ENCODE data around the gene HSD11B1L.

The HSD11B1L gene

DNA sequence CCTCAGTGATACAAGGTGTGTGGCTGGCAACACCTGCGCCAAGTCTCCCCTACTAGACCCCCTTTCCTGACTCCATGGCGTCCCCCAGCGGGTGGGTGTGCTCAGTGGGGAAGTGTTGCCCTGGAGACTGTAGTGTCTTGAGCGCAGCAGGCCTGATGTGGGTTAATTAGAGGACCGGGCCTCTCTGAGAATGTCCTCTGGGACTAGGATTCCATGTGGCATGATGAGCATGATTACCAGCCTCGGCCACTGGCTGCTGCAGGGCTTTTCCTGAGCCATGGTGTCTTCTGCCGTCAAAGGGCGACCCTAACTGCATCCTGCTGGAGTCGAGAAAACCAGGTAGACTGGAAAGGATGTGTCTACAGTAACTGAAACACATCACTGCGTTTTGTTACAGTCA is 28.6 kb upstream of the HSD11B1L start:
- TF ChIP-seq, protein P1, sequence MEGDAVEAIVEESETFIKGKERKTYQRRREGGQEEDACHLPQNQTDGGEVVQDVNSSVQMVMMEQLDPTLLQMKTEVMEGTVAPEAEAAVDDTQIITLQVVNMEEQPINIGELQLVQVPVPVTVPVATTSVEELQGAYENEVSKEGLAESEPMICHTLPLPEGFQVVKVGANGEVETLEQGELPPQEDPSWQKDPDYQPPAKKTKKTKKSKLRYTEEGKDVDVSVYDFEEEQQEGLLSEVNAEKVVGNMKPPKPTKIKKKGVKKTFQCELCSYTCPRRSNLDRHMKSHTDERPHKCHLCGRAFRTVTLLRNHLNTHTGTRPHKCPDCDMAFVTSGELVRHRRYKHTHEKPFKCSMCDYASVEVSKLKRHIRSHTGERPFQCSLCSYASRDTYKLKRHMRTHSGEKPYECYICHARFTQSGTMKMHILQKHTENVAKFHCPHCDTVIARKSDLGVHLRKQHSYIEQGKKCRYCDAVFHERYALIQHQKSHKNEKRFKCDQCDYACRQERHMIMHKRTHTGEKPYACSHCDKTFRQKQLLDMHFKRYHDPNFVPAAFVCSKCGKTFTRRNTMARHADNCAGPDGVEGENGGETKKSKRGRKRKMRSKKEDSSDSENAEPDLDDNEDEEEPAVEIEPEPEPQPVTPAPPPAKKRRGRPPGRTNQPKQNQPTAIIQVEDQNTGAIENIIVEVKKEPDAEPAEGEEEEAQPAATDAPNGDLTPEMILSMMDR (IDR thresholded peaks at IDR 0.05; ENCODE audit: low read depth, low read length), result no peak
- no peak overlapping the region for H3K4me3 ChIP-seq (ENCODE audit: low read depth, low read length)

DNA sequence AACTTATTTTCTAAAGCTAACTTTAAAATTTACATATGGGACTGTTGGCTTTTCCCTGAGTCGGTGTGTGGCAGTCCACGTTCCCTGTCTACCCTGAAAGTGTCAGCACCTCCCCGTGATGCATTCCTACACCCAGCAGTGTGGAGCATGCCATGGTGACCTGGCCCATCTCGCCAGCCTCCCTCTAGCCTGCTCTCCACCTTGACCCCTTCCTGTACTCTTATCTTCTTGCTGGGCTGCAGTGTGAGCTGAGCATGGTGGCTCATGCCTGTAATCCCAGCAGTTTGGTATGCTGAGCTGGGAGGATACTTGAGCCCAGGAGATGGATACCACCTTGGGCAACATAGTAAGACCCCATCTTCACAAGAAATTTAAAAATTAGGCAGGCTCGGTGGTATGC is 25.9 kb upstream of the HSD11B1L start:
- TF ChIP-seq, protein P1 (IDR thresholded peaks at IDR 0.05; ENCODE audit: low read depth, low read length), result no peak

DNA sequence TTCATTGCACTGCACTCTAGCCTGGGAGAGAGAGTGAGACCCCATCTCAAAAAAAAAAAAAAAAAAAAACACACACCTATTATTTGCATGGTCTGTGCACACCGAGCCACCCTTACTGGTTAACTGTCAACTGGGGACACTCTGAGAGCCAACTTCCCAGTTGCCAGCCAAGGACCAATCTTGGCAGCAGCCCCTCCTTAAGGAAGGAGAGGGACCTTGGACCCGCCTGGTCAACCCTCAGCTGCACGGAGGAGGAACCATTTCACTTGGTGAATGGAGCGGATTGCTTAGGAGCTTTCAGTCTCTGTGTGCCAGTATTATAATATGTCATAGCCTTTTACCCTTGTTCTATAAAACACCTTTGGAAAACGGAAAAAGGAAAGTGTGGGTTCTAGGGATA is 25.4 kb upstream of the HSD11B1L start:
- no peak overlapping the region for H3K4me3 ChIP-seq (ENCODE audit: low read depth, low read length)
- TF ChIP-seq, protein P1 (IDR thresholded peaks at IDR 0.05; ENCODE audit: low read depth, low read length), result no peak

More for the DNA sequence above, 25.9 kb upstream of the HSD11B1L start:
- no peak overlapping the region for H3K4me3 ChIP-seq (ENCODE audit: low read depth, low read length)

DNA sequence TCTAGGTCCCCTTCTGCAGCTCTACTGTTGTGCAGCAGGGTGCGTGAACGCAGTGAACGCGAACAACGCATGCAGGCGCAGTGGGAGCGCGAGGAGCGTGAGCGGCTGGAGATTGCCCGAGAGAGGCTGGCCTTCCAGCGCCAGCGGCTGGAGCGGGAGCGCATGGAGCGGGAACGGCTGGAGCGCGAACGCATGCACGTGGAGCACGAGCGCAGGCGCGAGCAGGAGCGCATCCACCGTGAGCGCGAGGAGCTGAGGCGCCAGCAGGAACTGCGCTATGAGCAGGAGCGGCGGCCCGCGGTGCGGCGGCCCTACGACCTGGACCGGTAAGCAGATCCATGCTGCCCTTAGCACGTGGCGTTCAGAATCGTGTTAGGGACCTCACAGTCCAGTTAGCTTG is 19.3 kb upstream of the HSD11B1L start:
- TF ChIP-seq, protein P1 (IDR thresholded peaks at IDR 0.05; ENCODE audit: low read depth, low read length), result no peak
- H3K4me3 ChIP-seq (ENCODE audit: low read depth, low read length), result no peak overlapping the region

DNA sequence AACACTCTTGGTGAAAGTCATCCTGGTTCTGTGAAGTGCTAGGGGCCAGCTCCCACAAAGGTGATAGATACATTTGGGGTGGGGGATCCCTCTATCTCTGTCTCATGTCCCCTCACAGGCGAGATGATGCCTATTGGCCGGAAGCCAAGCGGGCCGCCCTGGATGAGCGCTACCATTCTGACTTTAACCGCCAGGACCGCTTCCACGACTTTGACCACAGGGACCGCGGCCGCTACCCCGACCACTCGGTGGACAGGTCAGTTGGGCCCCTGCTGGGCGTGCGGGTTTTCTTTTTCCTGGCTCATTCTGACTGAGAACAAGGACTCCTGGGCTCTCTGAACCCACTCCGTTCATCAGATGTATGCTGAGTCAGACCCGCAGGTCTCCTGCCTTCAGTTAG is 16.9 kb upstream of the HSD11B1L start:
- H3K4me3 ChIP-seq (ENCODE audit: low read depth, low read length), result no peak overlapping the region
- TF ChIP-seq, protein P1 (IDR thresholded peaks at IDR 0.05; ENCODE audit: low read depth, low read length), result no peak

DNA sequence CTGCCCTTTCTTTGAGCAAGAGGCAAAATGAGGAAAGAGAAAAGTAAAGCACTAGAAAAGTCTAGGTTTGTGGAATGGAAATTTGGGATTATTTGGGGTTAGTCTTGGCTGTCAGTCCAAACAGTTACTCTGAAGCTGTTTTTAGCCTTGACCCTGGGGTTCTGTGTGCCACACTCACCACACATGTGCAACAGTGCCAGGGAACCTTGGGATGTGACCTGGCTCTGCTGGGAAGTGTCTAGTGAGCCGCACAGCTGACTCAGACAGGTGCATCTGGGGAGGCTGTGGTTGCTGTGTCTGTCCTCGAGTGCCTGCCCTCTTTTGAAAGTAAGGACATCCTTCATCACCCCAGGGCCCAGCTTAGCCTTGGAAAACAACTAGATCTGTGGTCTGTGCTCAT is 16.3 kb upstream of the HSD11B1L start:
- TF ChIP-seq, protein P1 (IDR thresholded peaks at IDR 0.05; ENCODE audit: low read depth, low read length), result no peak
- no peak overlapping the region for H3K4me3 ChIP-seq (ENCODE audit: low read depth, low read length)

DNA sequence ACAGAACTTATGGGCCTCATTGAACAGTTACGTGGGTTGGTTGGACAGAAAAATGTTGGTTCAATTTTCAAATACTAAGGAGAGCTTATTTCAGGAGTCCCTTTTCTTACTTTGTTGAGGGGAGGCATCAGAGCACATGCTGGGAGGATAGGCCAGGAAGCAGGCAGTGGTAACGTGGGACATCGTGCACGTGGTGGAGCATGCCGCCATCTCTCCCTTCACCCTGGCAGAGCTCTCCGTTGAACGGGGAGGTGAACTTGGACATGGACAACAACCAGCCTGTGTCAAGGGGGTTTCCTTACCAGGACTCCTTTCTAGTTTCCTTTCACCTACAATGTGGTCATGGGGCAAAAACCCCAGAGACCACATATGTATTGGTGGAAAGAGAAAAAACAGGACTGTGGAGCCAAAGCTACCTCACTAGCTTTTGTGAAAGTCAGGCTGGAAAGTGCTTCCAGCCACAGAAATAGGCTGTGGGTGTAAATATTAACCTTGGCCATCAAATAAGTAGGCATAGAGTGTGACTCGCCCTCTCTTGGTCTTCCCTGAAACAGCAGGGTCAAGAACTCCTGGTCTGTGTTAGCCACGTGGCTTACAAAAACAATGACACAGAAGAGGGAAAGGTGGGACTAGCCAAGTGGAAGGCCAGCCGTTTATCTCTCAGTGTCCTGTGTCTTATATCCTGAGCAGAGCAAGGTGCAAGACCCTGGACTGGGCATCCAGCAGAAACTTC is 14.9 kb upstream of the HSD11B1L start:
- TF ChIP-seq, protein P1 (IDR thresholded peaks at IDR 0.05; ENCODE audit: low read depth, low read length), result no peak

More for the DNA sequence above, 14.9 kb upstream of the HSD11B1L start:
- H3K4me3 ChIP-seq (ENCODE audit: low read depth, low read length), result no peak overlapping the region

Measured in WI38 (cell line).